ENCODE measurements around the gene L3MBTL2. TPM values are rescaled to one million over a fixed set of nuclear protein-coding genes. Genes with fewer than 3 reads are reported as not detected.

Gene L3MBTL2
- total and polyA plus RNA-seq, 10 of the 15 experiments (the other 5 are each of a cell fraction or from before 2014, with no cell fraction given) = 13.2 to 37.6 (median 28.2) TPM

- CTCF ChIA-PET = interaction anchor here (0.6 to 5.6 kb wide), 2 partner anchors 318 kb away, joined by 3 to 136 read pairs; no protein-coding TSS in a partner anchor
- ATAC-seq (no peak), FAIRE-seq (no peak), DNase-seq (ENCODE audit: low read depth, low spot score) (no peak)
- 60% methylated on average over 24 of the region's 24 CpGs for WGBS (ENCODE audit: insufficient coverage, insufficient replicate concordance, low lambda C conversion rate, missing lambda C conversion rate)
- Histone ChIP-seq H3K9me3 (replicated peaks; ENCODE audit: control insufficient read depth, insufficient read depth, low read length) (no peaks in the 10 kb centered on the region), H3K9ac (ENCODE audit: control insufficient read depth, insufficient read depth, low read length) (no peak within 1 kb of the TSS), H3K79me2 (ENCODE audit: control insufficient read depth, insufficient read depth, low read length) (no peaks in the 10 kb centered on the region), H3K4me3 (no peak within 1 kb of the TSS), H3K27ac (ENCODE audit: control insufficient read depth, insufficient read depth) (no peak within 1 kb of the TSS), H2AFZ (ENCODE audit: control insufficient read depth, low read depth, low read length) (no peak within 1 kb of the TSS), H4K20me1 (ENCODE audit: control insufficient read depth, insufficient read depth) (no peaks in the 10 kb centered on the region), H3K4me1 (ENCODE audit: control insufficient read depth, insufficient read depth, low read length) (peaks cover 3% of the 10 kb centered on the region; the same call in 1 of the 2 replicates), H3K4me2 (ENCODE audit: control insufficient read depth, insufficient read depth) (no peak within 1 kb of the TSS), H3K27me3 (replicated peaks in 1 of 2; ENCODE audit: control insufficient read depth in 2 of 2, insufficient read depth in 2 of 2, low read length in 1 of 2) (no peaks in the 10 kb centered on the region; a peak in 1 of 4 replicates), H3K36me3 (ENCODE audit: control insufficient read depth in 2 of 2, insufficient read depth in 2 of 2, low read length in 1 of 2) (peaks cover 0 to 3% of the 10 kb centered on the region in 2 experiments; a peak in 1 of 4 replicates)
- in situ Hi-C loops (cut with MboI) = no loop called here
- TF ChIP-seq CBX3 (IDR thresholded peaks at IDR 0.05; ENCODE audit: borderline replicate concordance, low read depth) = no peak
- no peak for TF ChIP-seq REST (IDR thresholded peaks at IDR 0.05; ENCODE audit: low read depth, low read length)
- TF ChIP-seq ZNF207 (IDR thresholded peaks at IDR 0.05; ENCODE audit: borderline replicate concordance) = no peak
- TF ChIP-seq EZH2 (IDR thresholded peaks at IDR 0.05; ENCODE audit: borderline replicate concordance, control insufficient read depth, low read depth, low read length) = no peak
- no peak for TF ChIP-seq BCLAF1 (IDR thresholded peaks at IDR 0.05)
- no peak for TF ChIP-seq USF2 (IDR thresholded peaks at IDR 0.05; ENCODE audit: borderline replicate concordance, low read depth, low read length)
- TF ChIP-seq ZBTB11 (CRISPR knock-in tag; IDR thresholded peaks at IDR 0.05) = no peak
- TF ChIP-seq PAX8 (IDR thresholded peaks at IDR 0.05) = no peak
- no peak for TF ChIP-seq SPI1 (IDR thresholded peaks at IDR 0.05; ENCODE audit: borderline replicate concordance, insufficient read depth, low read depth, low read length)
- intact Hi-C loops (cut with micrococcal nuclease; ENCODE audit: unreplicated experiment) = no loop called here
- no TSS peak for BruUV-seq (replicated peaks)
- POLR2A ChIA-PET = interaction anchor here (0.6 kb wide), 1 partner anchor 318 kb away, joined by 3 read pairs; no protein-coding TSS in a partner anchor
- SMC1A ChIA-PET (ENCODE audit: uncharacterized antibody, unreplicated experiment) = interaction anchor here (1.1 to 1.3 kb wide), 2 partner anchors 15 to 317 kb away, joined by 3 read pairs; no protein-coding TSS in a partner anchor
- RAD21 ChIA-PET (ENCODE audit: unreplicated experiment) = no interaction called here
Measured at GRCh38 chr22:41240377-41241132, 35.4 kb downstream of the L3MBTL2 start, which contains the start of gene CHADL. Gene CHADL, minus strand, starts transcription at chr22:41240931. Its CDS starts 50 bp downstream, at chr22:41240881.

All from GM12878 (cell line).